B cell (primary cell): ENCODE results near the gene CD151. TPM values are rescaled to one million over a fixed set of nuclear protein-coding genes. Genes with fewer than 3 reads are reported as not detected.

ENCODE experiments used
- ATAC-seq: fragments of 200-7000 bp; cut with Tn5 transposase; one replicate; pipeline ENCODE4 v1.10.0; 2021; ENCODE audit warnings: low read depth, mild to moderate bottlenecking, moderate number of reproducible peaks, moderate library complexity
- CTCF ChIA-PET: fragments of 350-600 bp; sonication (Branson Sonifier 250); formaldehyde crosslinking; loops from one replicate; lab custom pipeline; 2021; ENCODE audit warnings: antibody characterized with exemption, inconsistent platforms; lab: Charles Lee
- POLR2A ChIA-PET: fragments of 350-600 bp; sonication (Branson Sonifier 250); formaldehyde crosslinking; loops from one replicate; lab custom pipeline; 2021; ENCODE audit warnings: antibody characterized with exemption; lab: Charles Lee
- DNase-seq: peaks from one replicate; pipeline ENCODE4 v3.0.0; 2013
- H2AFZ ChIP-seq: 2 replicates; pipeline ENCODE4 v1.6.1; 2012; ENCODE audit warnings: mild to moderate bottlenecking, low read depth, low read length; ENCODE audit not compliant: insufficient read depth, poor library complexity, severe bottlenecking
- H3K27ac ChIP-seq, 2 donors: 1 replicate in 1 of 2; 2 replicates in 1 of 2; pipeline ENCODE4 v1.5.1; 2012 to 2013; ENCODE audit warnings: low read length in 2 of 2, mild to moderate bottlenecking in 2 of 2, moderate library complexity in 1 of 2
- H3K27me3 ChIP-seq, 4 experiments: fragments of 200-600 bp in 1 of 4; sonication (generic) in 1 of 4; replicated peaks in 1 of 4; 1 replicate in 2 of 4; 2 replicates in 2 of 4; pipeline versions ENCODE4 v1.6.1 to v1.7.0; 2013 to 2016; ENCODE audit warnings: low read length in 3 of 4, mild to moderate bottlenecking in 2 of 4, mixed read lengths in 1 of 4, moderate library complexity in 1 of 4; ENCODE audit not compliant: insufficient read depth in 4 of 4, control insufficient read depth in 3 of 4; ENCODE audit errors: control extremely low read depth in 1 of 4
- H3K36me3 ChIP-seq, 2 experiments: replicated peaks in 1 of 2; 1 replicate in 1 of 2; 2 replicates in 1 of 2; pipeline versions ENCODE4 v1.6.1 to v1.7.1; 2013; ENCODE audit warnings: low read length in 1 of 2; ENCODE audit not compliant: insufficient read depth in 2 of 2, control insufficient read depth in 1 of 2; ENCODE audit errors: control extremely low read depth in 1 of 2, extremely low read depth in 1 of 2
- H3K4me1 ChIP-seq, 2 donors: fragments of 200-600 bp in 1 of 2; sonication (generic) in 1 of 2; 1 replicate in 1 of 2; 2 replicates in 1 of 2; pipeline versions ENCODE4 v1.5.1 to v1.6.1; 2013 to 2017; ENCODE audit warnings: low read length in 2 of 2; ENCODE audit not compliant: control insufficient read depth in 2 of 2, insufficient read depth in 2 of 2
- H3K4me2 ChIP-seq: replicated peaks from 2 replicates; pipeline ENCODE3; 2012; ENCODE audit warnings: mild to moderate bottlenecking, low read depth, low read length; ENCODE audit not compliant: poor library complexity, severe bottlenecking
- H3K4me3 ChIP-seq, 5 experiments: fragments of 200-600 bp in 1 of 5; sonication (generic) in 1 of 5; 1 replicate in 3 of 5; 2 replicates in 2 of 5; pipeline versions ENCODE4 v1.5.1 to v1.7.0; 2011 to 2016; ENCODE audit warnings: low read length in 4 of 5, mild to moderate bottlenecking in 4 of 5, low read depth in 2 of 5, control low read depth in 1 of 5, moderate library complexity in 1 of 5; ENCODE audit not compliant: insufficient read depth in 1 of 5; ENCODE audit errors: control extremely low read depth in 1 of 5, extremely low read depth in 1 of 5
- H3K79me2 ChIP-seq: fragments of 200-600 bp; sonication (generic); one replicate; pipeline ENCODE4 v1.6.0; 2016; ENCODE audit warnings: low read length; ENCODE audit not compliant: control insufficient read depth, insufficient read depth
- H3K9ac ChIP-seq: fragments of 200-600 bp; sonication (generic); 2 replicates; pipeline ENCODE4 v1.6.1; 2017; ENCODE audit warnings: mild to moderate bottlenecking, low read length, moderate library complexity
- H3K9me3 ChIP-seq, 3 donors: one replicate each; pipeline versions ENCODE4 v1.6.1 to v1.7.1; 2013; ENCODE audit warnings: low read length in 2 of 3; ENCODE audit not compliant: control insufficient read depth in 2 of 3, insufficient read depth in 1 of 3; ENCODE audit errors: control extremely low read depth in 1 of 3
- H4K20me1 ChIP-seq: 2 replicates; pipeline ENCODE4 v1.6.0; 2012; ENCODE audit warnings: mild to moderate bottlenecking, low read length; ENCODE audit not compliant: insufficient read depth, control insufficient read depth, poor library complexity, severe bottlenecking
- H3K27ac Mint-ChIP-seq: one replicate; pipeline ENCODE4 v1.8.0; 2021; ENCODE audit warnings: mixed read lengths
- H3K27me3 Mint-ChIP-seq: one replicate; pipeline ENCODE4 v1.8.0; 2021; ENCODE audit warnings: mixed read lengths
- H3K4me1 Mint-ChIP-seq: one replicate; pipeline ENCODE4 v1.8.0; 2021; ENCODE audit warnings: mixed read lengths
- H3K4me3 Mint-ChIP-seq: one replicate; pipeline ENCODE4 v1.8.0; 2021; ENCODE audit warnings: mixed read lengths
- H3K9me3 Mint-ChIP-seq: one replicate; pipeline ENCODE4 v1.8.0; 2022; ENCODE audit warnings: mixed read lengths; ENCODE audit not compliant: insufficient read depth
- EZH2 ChIP-seq: IDR thresholded peaks from 2 replicates; pipeline ENCODE4 v1.6.1; 2012; ENCODE audit warnings: borderline replicate concordance, low read depth, mild to moderate bottlenecking, moderate library complexity, low read length; ENCODE audit not compliant: insufficient read depth, poor library complexity, severe bottlenecking
- WGBS: methylation state at CpG from one replicate; pipeline ENCODE4 v1.1.5; 2013; ENCODE audit warnings: missing lambda C conversion rate; ENCODE audit not compliant: insufficient coverage; 5-methylcytosine and 5-hydroxymethylcytosine counted together
- intact Hi-C: fragments of 100-400 bp; cut with micrococcal nuclease; formaldehyde crosslinking; loops from one replicate; pipeline ENCODE4 v1.10.0; 2022
- polyA plus RNA-seq: library from polyadenylated mRNA; depleted of rRNA; stranded (reverse); fragments of >200 nt; gene quantifications from 2 replicates; pipeline ENCODE4 v1.2.3, GENCODE V29; 2012
- total RNA-seq, 2 donors: library from RNA; stranded (reverse); fragments of 120-200 nt in 1 of 2; gene quantifications; 1 replicate in 1 of 2; 2 replicates in 1 of 2; pipeline versions ENCODE4 v1.2.3 to v1.2.4, GENCODE V29; 2013 to 2022
- TF ChIP-seq, protein P1 (sequence below): fragments of 200-600 bp; IDR thresholded peaks from one replicate; pipeline ENCODE4 v1.8.0; 2022; ENCODE audit warnings: antibody characterized with exemption, mild to moderate bottlenecking

Gene CD151
- total and polyA plus RNA-seq, 2 donors (not counting 1 experiment from before 2014, with no cell fraction given) = 24.4 to 25.5 TPM

DNA sequence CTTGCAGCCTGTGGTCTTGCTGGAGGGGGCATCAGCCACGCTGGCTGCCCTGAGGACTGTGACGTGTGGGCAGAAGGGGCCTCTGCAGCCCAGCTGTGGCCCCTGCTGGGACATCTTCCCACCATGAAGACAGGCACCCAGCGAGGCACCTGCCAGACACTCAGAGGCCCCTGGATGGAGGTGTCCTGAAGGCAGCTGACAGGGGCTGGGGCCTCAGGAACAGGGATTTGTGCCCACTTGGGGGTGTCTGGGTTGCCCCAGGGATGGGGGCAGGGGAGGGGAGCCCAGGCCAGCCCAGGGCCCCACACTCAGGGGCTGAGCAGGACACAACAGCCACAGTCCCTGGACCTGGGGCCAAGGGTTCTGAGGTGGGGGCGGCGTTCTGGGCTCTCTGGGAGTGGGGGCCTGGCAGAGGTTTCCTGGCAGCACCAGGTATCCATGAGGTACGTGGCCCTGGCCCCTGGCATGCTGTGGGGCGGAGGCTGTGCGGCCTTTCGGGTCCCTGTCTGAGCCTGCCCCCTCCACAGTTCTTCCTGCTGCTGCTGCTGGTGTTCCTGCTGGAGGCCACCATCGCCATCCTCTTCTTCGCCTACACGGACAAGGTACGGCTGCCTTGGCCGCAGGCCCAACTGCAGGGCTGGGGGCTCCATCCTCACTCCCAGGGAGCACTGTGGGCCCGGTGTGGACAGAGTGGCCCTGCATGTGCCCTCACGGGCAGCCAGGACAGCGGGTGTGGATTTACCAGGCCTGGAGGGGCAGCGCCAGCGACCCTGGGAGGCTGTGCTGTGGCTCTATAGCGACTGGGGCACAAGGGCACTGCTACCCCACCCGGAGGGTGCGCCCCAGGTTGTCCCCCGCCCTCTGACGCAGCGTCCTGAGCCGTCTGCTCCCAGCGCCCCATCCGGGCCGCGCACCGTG lies 31.4 kb downstream of the CD151 start:
- Mint-ChIP-seq H3K27me3 (no peaks in the 10 kb centered on the region), H3K4me3 (no peak overlapping the region), H3K27ac (no peak overlapping the region), H3K9me3 (no peaks in the 10 kb centered on the region), H3K4me1 (no peaks in the 10 kb centered on the region)
- H3K4me3 ChIP-seq = no peak overlapping the region
- intact Hi-C loops = no loop called here
- peaks cover 0 to 4% of the 10 kb centered on the region in 2 experiments for H3K36me3 ChIP-seq
- WGBS = 93% methylated on average over 22 of the region's 31 CpGs
- ChIA-PET CTCF (no interaction called here), POLR2A (no interaction called here)
- no peak for ATAC-seq
- no peak for DNase-seq
- H3K27ac ChIP-seq = no peak overlapping the region
- H3K79me2 ChIP-seq = no peaks in the 10 kb centered on the region
- H3K9me3 ChIP-seq = no peaks in the 10 kb centered on the region
- H3K27me3 ChIP-seq = no peaks in the 10 kb centered on the region
- no peak overlapping the region for H2AFZ ChIP-seq
- TF ChIP-seq, protein P1, sequence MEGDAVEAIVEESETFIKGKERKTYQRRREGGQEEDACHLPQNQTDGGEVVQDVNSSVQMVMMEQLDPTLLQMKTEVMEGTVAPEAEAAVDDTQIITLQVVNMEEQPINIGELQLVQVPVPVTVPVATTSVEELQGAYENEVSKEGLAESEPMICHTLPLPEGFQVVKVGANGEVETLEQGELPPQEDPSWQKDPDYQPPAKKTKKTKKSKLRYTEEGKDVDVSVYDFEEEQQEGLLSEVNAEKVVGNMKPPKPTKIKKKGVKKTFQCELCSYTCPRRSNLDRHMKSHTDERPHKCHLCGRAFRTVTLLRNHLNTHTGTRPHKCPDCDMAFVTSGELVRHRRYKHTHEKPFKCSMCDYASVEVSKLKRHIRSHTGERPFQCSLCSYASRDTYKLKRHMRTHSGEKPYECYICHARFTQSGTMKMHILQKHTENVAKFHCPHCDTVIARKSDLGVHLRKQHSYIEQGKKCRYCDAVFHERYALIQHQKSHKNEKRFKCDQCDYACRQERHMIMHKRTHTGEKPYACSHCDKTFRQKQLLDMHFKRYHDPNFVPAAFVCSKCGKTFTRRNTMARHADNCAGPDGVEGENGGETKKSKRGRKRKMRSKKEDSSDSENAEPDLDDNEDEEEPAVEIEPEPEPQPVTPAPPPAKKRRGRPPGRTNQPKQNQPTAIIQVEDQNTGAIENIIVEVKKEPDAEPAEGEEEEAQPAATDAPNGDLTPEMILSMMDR = no peak
- TF ChIP-seq EZH2 = no peak
- no peak overlapping the region for H3K9ac ChIP-seq
- no peaks in the 10 kb centered on the region for H4K20me1 ChIP-seq
- no peak overlapping the region for H3K4me2 ChIP-seq
- H3K4me1 ChIP-seq = no peaks in the 10 kb centered on the region

DNA sequence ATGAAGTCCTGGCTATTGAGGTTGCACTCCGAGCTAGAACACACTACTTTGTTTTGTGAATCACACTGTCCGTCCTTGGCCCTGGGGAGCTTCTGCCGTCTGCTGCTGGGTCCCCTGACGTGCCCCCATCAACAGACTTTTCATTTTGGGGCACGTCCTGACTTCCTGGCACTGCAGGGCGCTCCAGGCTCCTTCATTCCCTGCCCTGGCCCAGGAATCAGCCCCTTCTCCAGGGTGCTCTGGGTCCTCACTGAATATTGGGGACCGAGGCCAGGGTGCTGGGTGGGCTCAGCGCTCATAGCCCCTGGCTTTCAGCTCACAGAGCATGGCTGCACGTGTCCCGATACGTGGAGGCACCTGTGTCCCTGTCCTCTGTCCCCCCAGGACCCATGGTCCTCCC lies 32.1 kb downstream of the CD151 start:
- H3K9me3 Mint-ChIP-seq = no peaks in the 10 kb centered on the region
- Histone ChIP-seq H3K9ac (no peak overlapping the region), H3K4me1 (no peaks in the 10 kb centered on the region), H3K4me2 (no peak overlapping the region), H3K4me3 (no peak overlapping the region), H3K79me2 (no peaks in the 10 kb centered on the region), H4K20me1 (no peaks in the 10 kb centered on the region), H3K9me3 (no peaks in the 10 kb centered on the region), H2AFZ (no peak overlapping the region), H3K36me3 (peaks cover 0 to 6% of the 10 kb centered on the region in 2 experiments), H3K27me3 (no peaks in the 10 kb centered on the region), H3K27ac (no peak overlapping the region)
- ChIA-PET CTCF (interaction anchor here (1.5 kb wide), 1 partner anchor 17 kb away, joined by 4 read pairs; no protein-coding TSS in a partner anchor), POLR2A (no interaction called here)
- no peaks in the 10 kb centered on the region for H3K4me1 Mint-ChIP-seq
- no peak for DNase-seq
- no peaks in the 10 kb centered on the region for H3K27me3 Mint-ChIP-seq
- no peak for ATAC-seq
- intact Hi-C loops = no loop called here
- WGBS = 90% methylated on average over 10 of the region's 11 CpGs
- no peak overlapping the region for H3K27ac Mint-ChIP-seq
- no peak for TF ChIP-seq EZH2
- TF ChIP-seq, protein P1 = no peak
- no peak overlapping the region for H3K4me3 Mint-ChIP-seq
